Measurements from ENCODE around the gene RGS3.

RGS3 gene

GRCh38 chr9:113521693-113522255 lies 58.2 kb downstream of the RGS3 start:
- peaks cover 0 to 7% (median 0%) of the 10 kb centered on the region in 3 donors for H3K36me3 ChIP-seq
- TF ChIP-seq CTCF (IDR thresholded peaks at IDR 0.05), result no peak
- intact Hi-C loops (cut with DNase I; ENCODE audit: low total_unique reads), result no loop called here
- no peaks in the 10 kb centered on the region for H3K9me3 ChIP-seq
- H3K27ac ChIP-seq, result peak overlapping the region; percentile 79 to 83
- peaks cover 0 to 85% (median 73%) of the 10 kb centered on the region in 4 donors for H3K4me1 ChIP-seq
- no peak for DNase-seq
- no peaks in the 10 kb centered on the region for H3K27me3 ChIP-seq
- H3K4me3 ChIP-seq, result no peak overlapping the region

- no peak for DNase-seq
- H3K4me3 ChIP-seq, result no peak overlapping the region
- no peaks in the 10 kb centered on the region for H3K9me3 ChIP-seq
- peaks cover 0 to 91% (median 74%) of the 10 kb centered on the region in 4 donors for H3K4me1 ChIP-seq
- H3K27ac ChIP-seq, result peak overlapping the region; percentile 79 to 83
- TF ChIP-seq CTCF (IDR thresholded peaks at IDR 0.05), result no peak
- H3K27me3 ChIP-seq, result no peaks in the 10 kb centered on the region
- peaks cover 0 to 1% (median 0%) of the 10 kb centered on the region in 3 donors for H3K36me3 ChIP-seq
- intact Hi-C loops (cut with DNase I; ENCODE audit: low total_unique reads), result no loop called here
Observed at GRCh38 chr9:113522419-113522818, 58.9 kb downstream of the RGS3 start.

GRCh38 chr9:113522858-113523257 lies 59.3 kb downstream of the RGS3 start:
- intact Hi-C loops (cut with DNase I; ENCODE audit: low total_unique reads), result no loop called here
- Histone ChIP-seq H3K4me3 (no peak overlapping the region), H3K4me1 (peaks cover 0 to 94% (median 74%) of the 10 kb centered on the region in 4 donors)

GRCh38 chr9:113523421-113524141 lies 60.1 kb downstream of the RGS3 start:
- Histone ChIP-seq H3K36me3 (peaks cover 0 to 5% (median 4%) of the 10 kb centered on the region in 3 donors), H3K27ac (peak overlapping the region; percentile 79 to 83), H3K4me1 (peaks cover 0 to 97% (median 74%) of the 10 kb centered on the region in 4 donors), H3K4me3 (no peak overlapping the region), H3K9me3 (no peaks in the 10 kb centered on the region), H3K27me3 (no peaks in the 10 kb centered on the region)
- intact Hi-C loops (cut with DNase I; ENCODE audit: low total_unique reads), result no loop called here
- no peak for TF ChIP-seq CTCF (IDR thresholded peaks at IDR 0.05)
- DNase-seq, result peak; percentile 60 to 86

More at GRCh38 chr9:113522858-113523257, 59.3 kb downstream of the RGS3 start:
- DNase-seq, result no peak
- no peak for TF ChIP-seq CTCF (IDR thresholded peaks at IDR 0.05)
- Histone ChIP-seq H3K9me3 (no peaks in the 10 kb centered on the region), H3K36me3 (no peaks in the 10 kb centered on the region), H3K27me3 (no peaks in the 10 kb centered on the region), H3K27ac (peak overlapping the region; percentile 79 to 83)

GRCh38 chr9:113524468-113524867 lies 60.9 kb downstream of the RGS3 start:
- DNase-seq, result no peak
- H3K4me3 ChIP-seq, result no peak overlapping the region
- intact Hi-C loops (cut with DNase I; ENCODE audit: low total_unique reads), result no loop called here
- no peaks in the 10 kb centered on the region for H3K9me3 ChIP-seq
- peaks cover 0 to 88% (median 70%) of the 10 kb centered on the region in 4 donors for H3K4me1 ChIP-seq
- peak overlapping the region; percentile 79 to 83 for H3K27ac ChIP-seq
- TF ChIP-seq CTCF (IDR thresholded peaks at IDR 0.05), result no peak
- no peaks in the 10 kb centered on the region for H3K27me3 ChIP-seq
- peaks cover 0 to 13% (median 8%) of the 10 kb centered on the region in 3 donors for H3K36me3 ChIP-seq

All from tibial artery (tissue), 4 donors.